Mucosa of stomach (tissue), 1 donor: ENCODE results near the gene ADCY1.

Experiments used
- H3K27me3 ChIP-seq: one replicate; pipeline ENCODE4 v1.7.0; 2013; ENCODE audit warnings: mild to moderate bottlenecking, low read length; ENCODE audit not compliant: control insufficient read depth, insufficient read depth
- H3K36me3 ChIP-seq: one replicate; pipeline ENCODE4 v1.7.0; 2013; ENCODE audit warnings: low read length; ENCODE audit not compliant: control insufficient read depth, insufficient read depth
- H3K4me1 ChIP-seq: one replicate; pipeline ENCODE4 v1.7.0; 2013; ENCODE audit warnings: mild to moderate bottlenecking, low read length; ENCODE audit not compliant: control insufficient read depth, insufficient read depth
- H3K4me3 ChIP-seq: one replicate; pipeline ENCODE4 v1.7.0; 2013; ENCODE audit warnings: low read length
- H3K9ac ChIP-seq: one replicate; pipeline ENCODE4 v1.7.0; 2013; ENCODE audit warnings: mild to moderate bottlenecking, low read length, moderate library complexity
- H3K9me3 ChIP-seq: one replicate; pipeline ENCODE4 v1.7.0; 2013; ENCODE audit warnings: mild to moderate bottlenecking, low read length, moderate library complexity; ENCODE audit not compliant: control insufficient read depth
- donor health status: Pancreatic carcinoma.

ADCY1 gene

GRCh38 chr7:45701701-45702510, 127.7 kb downstream of the ADCY1 start:
- no peaks in the 10 kb centered on the region for H3K27me3 ChIP-seq
- no peak overlapping the region for H3K4me3 ChIP-seq
- no peaks in the 10 kb centered on the region for H3K36me3 ChIP-seq
- no peak overlapping the region for H3K9ac ChIP-seq
- H3K9me3 ChIP-seq = no peaks in the 10 kb centered on the region
- H3K4me1 ChIP-seq = no peaks in the 10 kb centered on the region

GRCh38 chr7:45702751-45703150, 128.6 kb downstream of the ADCY1 start:
- H3K27me3 ChIP-seq = no peaks in the 10 kb centered on the region
- no peaks in the 10 kb centered on the region for H3K4me1 ChIP-seq
- H3K9me3 ChIP-seq = no peaks in the 10 kb centered on the region
- H3K36me3 ChIP-seq = no peaks in the 10 kb centered on the region
- no peak overlapping the region for H3K4me3 ChIP-seq
- H3K9ac ChIP-seq = no peak overlapping the region

- Histone ChIP-seq H3K4me1 (no peaks in the 10 kb centered on the region), H3K4me3 (no peak overlapping the region), H3K36me3 (no peaks in the 10 kb centered on the region), H3K27me3 (no peaks in the 10 kb centered on the region), H3K9me3 (no peaks in the 10 kb centered on the region), H3K9ac (no peak overlapping the region)
Measured at GRCh38 chr7:45703373-45703821, 129.2 kb downstream of the ADCY1 start.

GRCh38 chr7:45703911-45704682, 129.9 kb downstream of the ADCY1 start:
- no peaks in the 10 kb centered on the region for H3K9me3 ChIP-seq
- H3K4me3 ChIP-seq = no peak overlapping the region
- no peak overlapping the region for H3K9ac ChIP-seq
- no peaks in the 10 kb centered on the region for H3K27me3 ChIP-seq
- H3K36me3 ChIP-seq = no peaks in the 10 kb centered on the region
- no peaks in the 10 kb centered on the region for H3K4me1 ChIP-seq

- Histone ChIP-seq H3K36me3 (no peaks in the 10 kb centered on the region), H3K4me1 (no peaks in the 10 kb centered on the region), H3K4me3 (no peak overlapping the region), H3K9me3 (no peaks in the 10 kb centered on the region), H3K27me3 (no peaks in the 10 kb centered on the region), H3K9ac (no peak overlapping the region)
Measured at GRCh38 chr7:45704683-45705016, 130.5 kb downstream of the ADCY1 start.

GRCh38 chr7:45708046-45708950, 134.1 kb downstream of the ADCY1 start:
- H3K9me3 ChIP-seq = no peaks in the 10 kb centered on the region
- no peak overlapping the region for H3K4me3 ChIP-seq
- no peaks in the 10 kb centered on the region for H3K4me1 ChIP-seq
- H3K9ac ChIP-seq = no peak overlapping the region
- no peaks in the 10 kb centered on the region for H3K36me3 ChIP-seq
- H3K27me3 ChIP-seq = no peaks in the 10 kb centered on the region

GRCh38 chr7:45709168-45710042, 135.2 kb downstream of the ADCY1 start:
- H3K4me3 ChIP-seq = no peak overlapping the region
- no peaks in the 10 kb centered on the region for H3K27me3 ChIP-seq
- H3K9me3 ChIP-seq = no peaks in the 10 kb centered on the region
- H3K9ac ChIP-seq = no peak overlapping the region
- no peaks in the 10 kb centered on the region for H3K36me3 ChIP-seq
- no peaks in the 10 kb centered on the region for H3K4me1 ChIP-seq

GRCh38 chr7:45710271-45711160, 136.3 kb downstream of the ADCY1 start:
- H3K4me3 ChIP-seq = no peak overlapping the region
- no peaks in the 10 kb centered on the region for H3K9me3 ChIP-seq
- H3K4me1 ChIP-seq = no peaks in the 10 kb centered on the region
- no peak overlapping the region for H3K9ac ChIP-seq
- H3K27me3 ChIP-seq = no peaks in the 10 kb centered on the region
- H3K36me3 ChIP-seq = no peaks in the 10 kb centered on the region

GRCh38 chr7:45711161-45711490, 137.0 kb downstream of the ADCY1 start:
- Histone ChIP-seq H3K36me3 (no peaks in the 10 kb centered on the region), H3K27me3 (no peaks in the 10 kb centered on the region), H3K4me1 (no peaks in the 10 kb centered on the region), H3K9me3 (no peaks in the 10 kb centered on the region), H3K4me3 (no peak overlapping the region), H3K9ac (no peak overlapping the region)

- no peaks in the 10 kb centered on the region for H3K9me3 ChIP-seq
- no peak overlapping the region for H3K9ac ChIP-seq
- no peaks in the 10 kb centered on the region for H3K27me3 ChIP-seq
- H3K4me1 ChIP-seq = no peaks in the 10 kb centered on the region
- no peak overlapping the region for H3K4me3 ChIP-seq
- no peaks in the 10 kb centered on the region for H3K36me3 ChIP-seq
Measured at GRCh38 chr7:45712057-45712689, 138.0 kb downstream of the ADCY1 start.
